Fibroblast of skin of left quadriceps (primary cell): ENCODE data around the gene GGA1.

Experiments
- DNase-seq, 2 experiments: peaks; one replicate each; pipeline ENCODE4 v3.0.0-alpha.2; 2013; ENCODE audit warnings: low read depth in 2 of 2

GGA1 gene

GRCh38 chr22:37608477-37609239 is at the start of gene GGA1:
Gene GGA1, plus strand, starts transcription at chr22:37608834. Its CDS starts 27 bp downstream, at chr22:37608861.
- peak; percentile 95 to 96 for DNase-seq

- no peak for DNase-seq
Measured at GRCh38 chr22:37559521-37559900, 49.1 kb upstream of the GGA1 start.

GRCh38 chr22:37559901-37560607 is 48.6 kb upstream of the GGA1 start, which contains the start of gene CDC42EP1:
Gene CDC42EP1, plus strand, starts transcription at chr22:37560480. Its CDS starts 5,870 bp downstream, at chr22:37566350.
- peak in 1 of 2 experiments; percentile 16 for DNase-seq

GRCh38 chr22:37560608-37561211 is 47.9 kb upstream of the GGA1 start:
- DNase-seq: no peak

GRCh38 chr22:37561212-37562048 is 47.2 kb upstream of the GGA1 start:
- peak; percentile 69 to 73 for DNase-seq

- no peak for DNase-seq
Measured at GRCh38 chr22:37562049-37562875, 46.4 kb upstream of the GGA1 start.

GRCh38 chr22:37563153-37564081 is 45.2 kb upstream of the GGA1 start:
- peak; percentile 71 to 73 for DNase-seq

- no peak for DNase-seq
Measured at GRCh38 chr22:37564111-37564711, 44.4 kb upstream of the GGA1 start.

GRCh38 chr22:37565830-37566229 is 42.8 kb upstream of the GGA1 start:
- no peak for DNase-seq

GRCh38 chr22:37566329-37566837 is 42.3 kb upstream of the GGA1 start:
- DNase-seq: no peak

GRCh38 chr22:37566903-37567798 is 41.5 kb upstream of the GGA1 start:
- no peak for DNase-seq

GRCh38 chr22:37568012-37568411 is 40.6 kb upstream of the GGA1 start:
- DNase-seq: no peak

GRCh38 chr22:37568448-37569008 is 40.1 kb upstream of the GGA1 start:
- DNase-seq: no peak

GRCh38 chr22:37569009-37569920 is 39.4 kb upstream of the GGA1 start:
- DNase-seq: no peak

- no peak for DNase-seq
Measured at GRCh38 chr22:37569921-37570660, 38.5 kb upstream of the GGA1 start.

- no peak for DNase-seq
Measured at GRCh38 chr22:37570661-37570976, 38.0 kb upstream of the GGA1 start.
